OCI-LY1 (cell line): ENCODE measurements around the gene RAD51B.

Source experiments
- CTCF ChIP-seq: fragments of 200-600 bp; sonication (generic), shearing (Covaris generic); IDR thresholded peaks from 2 replicates; pipeline ENCODE4 v1.5.1; 2017; ENCODE audit warnings: mild to moderate bottlenecking, antibody characterized with exemption, low read length, moderate library complexity, mixed read lengths
- EZH2 ChIP-seq: fragments of 200-600 bp; sonication (generic), shearing (Covaris generic); IDR thresholded peaks from 2 replicates; pipeline ENCODE4 v1.8.0; 2017; ENCODE audit warnings: borderline replicate concordance, mixed run types, mild to moderate bottlenecking, antibody characterized with exemption, low read length, moderate library complexity, mixed read lengths

- no peak for TF ChIP-seq CTCF
- TF ChIP-seq EZH2 = no peak
Observed at GRCh38 chr14:68444449-68445168, 625.0 kb downstream of the RAD51B start.
